Gastrocnemius medialis (tissue), 4 donors: ENCODE measurements around the gene LCT. TPM values are rescaled to one million over a fixed set of nuclear protein-coding genes. Genes with fewer than 3 reads are reported as not detected.

Source experiments
- ATAC-seq, 2 donors: fragments of 150-250 bp; one replicate each; pipeline ENCODE4 v1.9.1; 2016
- DNase-seq, 2 donors: peaks; one replicate each; pipeline ENCODE4 v3.0.0-alpha.2; 2019
- H3K27ac ChIP-seq, 4 donors: fragments of 200-600 bp; sonication (generic); 1 replicate in 1 of 4; 2 replicates in 3 of 4; pipeline ENCODE4 v1.5.1; 2016 to 2018; ENCODE audit warnings: mild to moderate bottlenecking in 2 of 4, moderate library complexity in 1 of 4
- H3K27me3 ChIP-seq, 3 donors: fragments of 200-600 bp; sonication (generic) in 2 of 3; 1 replicate in 1 of 3; 2 replicates in 2 of 3; pipeline versions ENCODE4 v1.5.1 to v1.6.0; 2016 to 2019; ENCODE audit warnings: mild to moderate bottlenecking in 1 of 3, moderate library complexity in 1 of 3
- H3K36me3 ChIP-seq, 2 donors: fragments of 200-600 bp; sonication (generic) in 1 of 2; one replicate each; pipeline ENCODE4 v1.5.1; 2017 to 2018
- H3K4me1 ChIP-seq, 2 donors: fragments of 200-600 bp; sonication (generic) in 1 of 2; one replicate each; pipeline ENCODE4 v1.5.1; 2016 to 2017; ENCODE audit warnings: mild to moderate bottlenecking in 2 of 2
- H3K4me3 ChIP-seq, 4 donors: fragments of 200-600 bp; sonication (generic) in 3 of 4; 1 replicate in 1 of 4; 2 replicates in 3 of 4; pipeline ENCODE4 v1.5.1; 2016 to 2019; ENCODE audit warnings: mild to moderate bottlenecking in 2 of 4
- H3K9me3 ChIP-seq, 3 donors: fragments of 200-600 bp; sonication (generic) in 2 of 3; 1 replicate in 1 of 3; 2 replicates in 2 of 3; pipeline ENCODE4 v1.5.1; 2016 to 2019
- CTCF ChIP-seq, 5 experiments: fragments of 450-650 bp in 3 of 5; fragments of 200-600 bp in 2 of 5; sonication (generic) in 2 of 5; IDR thresholded peaks in 4 of 5; conservative IDR thresholded peaks in 1 of 5; 1 replicate in 4 of 5; 2 replicates in 1 of 5; pipeline ENCODE4 v1.5.1; 2016 to 2019; ENCODE audit warnings: antibody characterized with exemption in 5 of 5, mild to moderate bottlenecking in 3 of 5, moderate library complexity in 3 of 5
- POLR2A ChIP-seq, 2 donors: fragments of 450-650 bp; IDR thresholded peaks; one replicate each; pipeline ENCODE4 v1.6.1; 2017; ENCODE audit warnings: antibody characterized with exemption in 2 of 2, mild to moderate bottlenecking in 2 of 2, moderate library complexity in 2 of 2
- in situ Hi-C, 4 donors: fragments of 200-750 bp; cut with MboI; loops; one replicate each; pipeline versions ENCODE4 v1.15.0 to v1.8.0; 2017; ENCODE audit warnings: low sequenced_read_pairs in 4 of 4
- intact Hi-C: fragments of 100-400 bp; cut with DNase I; formaldehyde crosslinking; loops from one replicate; pipeline ENCODE4 v1.15.1; 2023; ENCODE audit warnings: low total_unique reads
- total RNA-seq, 4 donors: library from RNA; depleted of rRNA; stranded (reverse); fragments of >200 nt; gene quantifications; one replicate each; pipeline versions ENCODE4 v1.1.0 to v1.2.3, GENCODE V29; 2016

The LCT gene
- total RNA-seq, 4 donors from 2014 or later: 0.13 TPM; not detected in 3

GRCh38 chr2:135755573-135755972, 81.4 kb downstream of the LCT start:
- DNase-seq: no peak
- Histone ChIP-seq H3K4me1 (no peaks in the 10 kb centered on the region), H3K9me3 (no peaks in the 10 kb centered on the region), H3K36me3 (peaks cover 4 to 93% of the 10 kb centered on the region in 2 donors), H3K4me3 (no peak overlapping the region), H3K27ac (no peak overlapping the region), H3K27me3 (no peaks in the 10 kb centered on the region)
- TF ChIP-seq POLR2A (IDR thresholded peaks at IDR 0.05) (no peak), CTCF (IDR thresholded peaks at IDR 0.05 in 4 of 5, conservative IDR thresholded peaks at IDR 0.05 in 1 of 5) (no peak)
- no peak for ATAC-seq
- intact Hi-C loops: no loop called here
- in situ Hi-C loops: no loop called here

- peak overlapping the region in 2 of 4 donors; percentile 36 to 98 for H3K27ac ChIP-seq
- DNase-seq (no peak), ATAC-seq (no peak)
- H3K4me1 ChIP-seq: peaks cover 33 to 40% of the 10 kb centered on the region in 2 donors
- no peak overlapping the region for H3K4me3 ChIP-seq
- peaks cover 0 to 30% of the 10 kb centered on the region in 2 donors for H3K36me3 ChIP-seq
- TF ChIP-seq CTCF (IDR thresholded peaks at IDR 0.05 in 4 of 5, conservative IDR thresholded peaks at IDR 0.05 in 1 of 5) (no peak), POLR2A (IDR thresholded peaks at IDR 0.05) (no peak)
- no peaks in the 10 kb centered on the region for H3K27me3 ChIP-seq
- intact Hi-C loops: no loop called here
- in situ Hi-C loops: loop anchor here in 1 of 4 donors (10.0 kb wide), 1 partner anchor 211 kb away; the partner anchor contains the start of genes R3HDM1 and ZRANB3
- H3K9me3 ChIP-seq: no peaks in the 10 kb centered on the region
These were observed 91.4 kb downstream of the LCT start for GRCh38 chr2:135745545-135745944.

GRCh38 chr2:135744760-135745314, 92.1 kb downstream of the LCT start:
- intact Hi-C loops: loop anchor here (5.0 kb wide), 3 partner anchors 132 to 693 kb away; partner anchors contain the start of genes DARS1, MCM6 and RAB3GAP1

GRCh38 chr2:135743860-135744259, 93.1 kb downstream of the LCT start:
- peaks cover 33 to 40% of the 10 kb centered on the region in 2 donors for H3K4me1 ChIP-seq
- in situ Hi-C loops (loop anchor here in 1 of 4 donors (10.0 kb wide), 1 partner anchor 209 kb away; the partner anchor contains the start of genes R3HDM1 and ZRANB3), intact Hi-C loops (loop anchor here (5.0 kb wide), 3 partner anchors 133 to 692 kb away; partner anchors contain the start of genes DARS1, MCM6 and RAB3GAP1)
- H3K4me3 ChIP-seq: peak overlapping the region in 3 of 4 donors; percentile 77 to 94 (median 92)
- H3K27me3 ChIP-seq: no peaks in the 10 kb centered on the region
- DNase-seq: no peak
- peak overlapping the region; percentile 92 to 100 (median 98) for H3K27ac ChIP-seq
- peaks cover 0 to 15% of the 10 kb centered on the region in 2 donors for H3K36me3 ChIP-seq
- no peaks in the 10 kb centered on the region for H3K9me3 ChIP-seq
- TF ChIP-seq CTCF (IDR thresholded peaks at IDR 0.05 in 4 of 5, conservative IDR thresholded peaks at IDR 0.05 in 1 of 5): no peak
- TF ChIP-seq POLR2A (IDR thresholded peaks at IDR 0.05): no peak
- ATAC-seq: no peak

More at GRCh38 chr2:135744760-135745314, 92.1 kb downstream of the LCT start:
- Histone ChIP-seq H3K27ac (peak overlapping the region in 3 of 4 donors; percentile 17 to 99 (median 98)), H3K36me3 (peaks cover 0 to 22% of the 10 kb centered on the region in 2 donors), H3K27me3 (no peaks in the 10 kb centered on the region), H3K9me3 (no peaks in the 10 kb centered on the region), H3K4me1 (peaks cover 33 to 40% of the 10 kb centered on the region in 2 donors), H3K4me3 (no peak overlapping the region)
- peak in 1 of 2 donors; percentile 29 for DNase-seq
- ATAC-seq: no peak
- no peak for TF ChIP-seq POLR2A (IDR thresholded peaks at IDR 0.05)
- in situ Hi-C loops: loop anchor here in 1 of 4 donors (10.0 kb wide), 1 partner anchor 210 kb away; the partner anchor contains the start of genes R3HDM1 and ZRANB3

GRCh38 chr2:135742325-135742757, 94.6 kb downstream of the LCT start:
- ATAC-seq (peak; percentile 45 to 56), DNase-seq (peak in 1 of 2 donors; percentile 5)
- Histone ChIP-seq H3K27ac (peak overlapping the region; percentile 92 to 100 (median 98)), H3K9me3 (no peaks in the 10 kb centered on the region), H3K36me3 (peaks cover 0 to 1% of the 10 kb centered on the region in 2 donors), H3K27me3 (no peaks in the 10 kb centered on the region), H3K4me1 (peaks cover 33 to 40% of the 10 kb centered on the region in 2 donors), H3K4me3 (peak overlapping the region; percentile 77 to 94 (median 93))
- in situ Hi-C loops: loop anchor here in 1 of 4 donors (10.0 kb wide), 1 partner anchor 208 kb away; the partner anchor contains the start of genes R3HDM1 and ZRANB3
- TF ChIP-seq CTCF (IDR thresholded peaks at IDR 0.05 in 4 of 5, conservative IDR thresholded peaks at IDR 0.05 in 1 of 5) (no peak), POLR2A (IDR thresholded peaks at IDR 0.05) (peak in 1 of 2 donors; percentile 7)
- intact Hi-C loops: loop anchor here (5.0 kb wide), 3 partner anchors 135 to 690 kb away; partner anchors contain the start of genes DARS1, MCM6 and RAB3GAP1
